SU-DHL-6 (cell line): Measurements from ENCODE around the gene SHF.
A peak's percentile ranks its signal among the peaks of the same experiment; 100 is the strongest.

Experiments
- H2AFZ ChIP-seq: fragments of 200-600 bp; sonication (generic); 2 replicates; pipeline ENCODE4 v1.6.1; 2014; ENCODE audit warnings: low read depth, mild to moderate bottlenecking, moderate library complexity, mixed read lengths, antibody characterized with exemption, low read length; ENCODE audit not compliant: severe bottlenecking
- H3F3A ChIP-seq: fragments of 200-600 bp; shearing (Covaris generic); 2 replicates; pipeline ENCODE4 v1.6.0; 2016; ENCODE audit warnings: antibody characterized with exemption, mild to moderate bottlenecking; ENCODE audit not compliant: insufficient read depth
- H3K27ac ChIP-seq: fragments of 200-600 bp; sonication (generic); 2 replicates; pipeline ENCODE4 v1.5.1; 2016; ENCODE audit warnings: low read depth, mild to moderate bottlenecking, low read length, moderate library complexity, mixed read lengths
- H3K27me3 ChIP-seq: fragments of 200-600 bp; sonication (generic), shearing (Covaris generic); 2 replicates; pipeline ENCODE4 v1.6.0; 2014; ENCODE audit warnings: mild to moderate bottlenecking, low read length
- H3K36me3 ChIP-seq: fragments of 200-600 bp; sonication (generic); 2 replicates; pipeline ENCODE4 v1.6.1; 2014; ENCODE audit warnings: mild to moderate bottlenecking, low read length, mixed read lengths
- H3K4me2 ChIP-seq: fragments of 300-600, 200-600 bp; shearing (Covaris generic), sonication (generic); 2 replicates; pipeline ENCODE4 v1.6.0; 2014; ENCODE audit warnings: low read length, low read depth, mild to moderate bottlenecking; ENCODE audit not compliant: poor library complexity, severe bottlenecking
- H3K4me3 ChIP-seq: fragments of 200-600 bp; sonication (generic); 2 replicates; pipeline ENCODE4 v1.5.1; 2014; ENCODE audit warnings: antibody characterized with exemption, low read length, mild to moderate bottlenecking, mixed read lengths; ENCODE audit not compliant: insufficient read depth, poor library complexity, severe bottlenecking
- H3K79me2 ChIP-seq: fragments of 200-600 bp; sonication (generic); 2 replicates; pipeline ENCODE4 v1.6.1; 2014; ENCODE audit warnings: mild to moderate bottlenecking, low read length, moderate library complexity; ENCODE audit not compliant: insufficient read depth
- H3K9ac ChIP-seq: fragments of 200-600 bp; sonication (generic); 2 replicates; pipeline ENCODE4 v1.7.0; 2014; ENCODE audit warnings: mild to moderate bottlenecking, low read length
- H3K9me2 ChIP-seq: fragments of 200-600 bp; sonication (generic); replicated peaks from 2 replicates; pipeline ENCODE4 v1.6.1; 2014; ENCODE audit warnings: low read length; ENCODE audit not compliant: insufficient read depth
- H3K9me3 ChIP-seq: fragments of 200-600 bp; sonication (generic); 2 replicates; pipeline ENCODE4 v1.6.1; 2014; ENCODE audit warnings: low read length, mixed read lengths; ENCODE audit not compliant: insufficient read depth
- H4K20me1 ChIP-seq: fragments of 200-600 bp; sonication (generic); 2 replicates; pipeline ENCODE4 v1.6.1; 2014; ENCODE audit warnings: low read depth, mild to moderate bottlenecking, antibody characterized with exemption, low read length, moderate library complexity, mixed read lengths
- EZH2phosphoT487 ChIP-seq: fragments of 200-600 bp; sonication (generic), shearing (Covaris generic); conservative IDR thresholded peaks from 2 replicates; pipeline ENCODE4 v1.6.1; 2018; ENCODE audit warnings: mild to moderate bottlenecking, antibody characterized with exemption, low read length, moderate library complexity, mixed read lengths
- TF ChIP-seq, protein P1 (sequence below): fragments of 200-600 bp; sonication (generic); IDR thresholded peaks from one replicate; pipeline ENCODE4 v1.5.1; 2017; ENCODE audit warnings: antibody characterized with exemption, mild to moderate bottlenecking, low read length, moderate library complexity; ENCODE audit not compliant: insufficient read depth, poor library complexity, severe bottlenecking

SHF gene

DNA sequence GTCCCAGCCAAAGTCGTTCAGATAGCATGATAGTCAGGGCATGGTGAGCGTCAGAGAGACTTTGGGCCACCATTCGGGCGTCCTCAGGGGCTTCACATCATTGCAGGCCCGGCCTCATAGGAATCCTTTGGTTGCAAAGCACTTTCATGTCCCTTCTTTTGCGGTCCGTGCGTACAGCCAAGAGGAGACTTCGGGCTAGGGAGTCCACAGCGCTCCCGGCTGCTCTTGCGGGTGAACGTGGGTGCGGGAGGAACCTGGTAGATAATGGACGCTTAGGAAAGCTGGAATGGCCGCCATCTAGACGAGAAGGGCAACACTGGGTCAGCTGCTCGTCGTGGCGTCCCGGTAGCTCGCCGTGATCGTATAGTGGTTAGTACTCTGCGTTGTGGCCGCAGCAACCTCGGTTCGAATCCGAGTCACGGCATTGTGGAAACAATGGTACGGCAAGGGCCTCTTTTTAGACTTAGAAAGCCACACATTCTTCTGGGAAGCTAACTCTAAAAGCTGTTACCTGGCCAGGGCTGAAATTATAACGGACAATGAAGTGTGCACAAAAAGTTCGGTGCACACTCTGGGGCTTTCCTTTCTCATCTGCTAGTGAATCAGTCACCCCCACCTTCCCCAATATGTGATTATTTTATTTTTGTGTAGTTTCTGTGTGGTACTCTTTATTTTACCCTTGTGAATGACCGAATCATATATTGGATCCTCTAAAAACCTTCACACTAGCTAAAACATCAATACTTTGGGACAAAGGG is 13.2 kb upstream of the SHF start:
- H3K27ac ChIP-seq, result no peak overlapping the region
- no peak for TF ChIP-seq EZH2phosphoT487
- TF ChIP-seq, protein P1, sequence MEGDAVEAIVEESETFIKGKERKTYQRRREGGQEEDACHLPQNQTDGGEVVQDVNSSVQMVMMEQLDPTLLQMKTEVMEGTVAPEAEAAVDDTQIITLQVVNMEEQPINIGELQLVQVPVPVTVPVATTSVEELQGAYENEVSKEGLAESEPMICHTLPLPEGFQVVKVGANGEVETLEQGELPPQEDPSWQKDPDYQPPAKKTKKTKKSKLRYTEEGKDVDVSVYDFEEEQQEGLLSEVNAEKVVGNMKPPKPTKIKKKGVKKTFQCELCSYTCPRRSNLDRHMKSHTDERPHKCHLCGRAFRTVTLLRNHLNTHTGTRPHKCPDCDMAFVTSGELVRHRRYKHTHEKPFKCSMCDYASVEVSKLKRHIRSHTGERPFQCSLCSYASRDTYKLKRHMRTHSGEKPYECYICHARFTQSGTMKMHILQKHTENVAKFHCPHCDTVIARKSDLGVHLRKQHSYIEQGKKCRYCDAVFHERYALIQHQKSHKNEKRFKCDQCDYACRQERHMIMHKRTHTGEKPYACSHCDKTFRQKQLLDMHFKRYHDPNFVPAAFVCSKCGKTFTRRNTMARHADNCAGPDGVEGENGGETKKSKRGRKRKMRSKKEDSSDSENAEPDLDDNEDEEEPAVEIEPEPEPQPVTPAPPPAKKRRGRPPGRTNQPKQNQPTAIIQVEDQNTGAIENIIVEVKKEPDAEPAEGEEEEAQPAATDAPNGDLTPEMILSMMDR, result no peak
- H4K20me1 ChIP-seq, result no peaks in the 10 kb centered on the region
- H3K9me2 ChIP-seq, result no peaks in the 10 kb centered on the region
- H3K36me3 ChIP-seq, result no peaks in the 10 kb centered on the region
- H3F3A ChIP-seq, result peaks cover 25% of the 10 kb centered on the region
- H3K9me3 ChIP-seq, result no peaks in the 10 kb centered on the region
- peak overlapping the region; percentile 61 for H3K4me3 ChIP-seq
- H3K79me2 ChIP-seq, result no peaks in the 10 kb centered on the region
- no peaks in the 10 kb centered on the region for H3K27me3 ChIP-seq
- H2AFZ ChIP-seq, result peak overlapping the region; percentile 92
- peak overlapping the region; percentile 96 for H3K4me2 ChIP-seq
- H3K9ac ChIP-seq, result peak overlapping the region; percentile 34

DNA sequence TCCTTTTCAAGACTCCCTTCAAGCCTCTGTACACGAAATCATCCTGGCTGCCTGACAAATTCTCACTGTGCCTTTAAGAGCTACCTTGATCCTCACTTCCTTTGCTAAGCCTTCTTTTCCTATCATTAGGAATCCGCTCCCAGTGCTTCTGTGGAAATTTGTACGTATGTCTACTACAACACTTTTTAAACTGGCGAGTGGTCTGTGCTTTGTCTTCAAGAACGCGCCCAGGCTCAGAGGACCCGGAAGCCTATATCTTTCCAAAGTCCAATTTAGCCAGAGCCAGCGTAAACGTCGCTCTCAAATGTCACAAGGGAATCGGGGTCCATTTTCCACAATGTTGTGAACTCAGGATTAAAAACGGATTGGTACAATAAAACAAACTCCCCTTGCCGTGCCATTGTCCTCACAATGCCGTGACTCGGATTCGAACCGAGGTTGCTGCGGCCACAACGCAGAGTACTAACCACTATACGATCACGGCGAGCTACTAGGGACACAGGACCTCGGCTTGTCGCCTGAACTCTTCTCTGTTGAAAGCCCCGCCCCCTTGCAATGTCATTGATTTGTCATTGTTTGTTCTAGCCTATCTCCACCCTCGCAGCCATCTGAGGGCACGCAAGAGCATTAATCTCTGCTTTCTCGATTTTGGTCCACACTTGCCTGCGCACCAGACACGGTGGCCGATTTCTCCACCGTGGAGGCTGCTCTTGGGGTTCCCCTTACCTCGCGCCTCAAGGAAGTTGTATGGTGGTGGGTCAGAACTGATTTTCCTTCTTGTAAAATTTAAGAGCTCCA is 12.4 kb upstream of the SHF start:
- Histone ChIP-seq H3K4me3 (peak overlapping the region; percentile 61), H3K9ac (peak overlapping the region; percentile 63), H3K9me3 (no peaks in the 10 kb centered on the region)

DNA sequence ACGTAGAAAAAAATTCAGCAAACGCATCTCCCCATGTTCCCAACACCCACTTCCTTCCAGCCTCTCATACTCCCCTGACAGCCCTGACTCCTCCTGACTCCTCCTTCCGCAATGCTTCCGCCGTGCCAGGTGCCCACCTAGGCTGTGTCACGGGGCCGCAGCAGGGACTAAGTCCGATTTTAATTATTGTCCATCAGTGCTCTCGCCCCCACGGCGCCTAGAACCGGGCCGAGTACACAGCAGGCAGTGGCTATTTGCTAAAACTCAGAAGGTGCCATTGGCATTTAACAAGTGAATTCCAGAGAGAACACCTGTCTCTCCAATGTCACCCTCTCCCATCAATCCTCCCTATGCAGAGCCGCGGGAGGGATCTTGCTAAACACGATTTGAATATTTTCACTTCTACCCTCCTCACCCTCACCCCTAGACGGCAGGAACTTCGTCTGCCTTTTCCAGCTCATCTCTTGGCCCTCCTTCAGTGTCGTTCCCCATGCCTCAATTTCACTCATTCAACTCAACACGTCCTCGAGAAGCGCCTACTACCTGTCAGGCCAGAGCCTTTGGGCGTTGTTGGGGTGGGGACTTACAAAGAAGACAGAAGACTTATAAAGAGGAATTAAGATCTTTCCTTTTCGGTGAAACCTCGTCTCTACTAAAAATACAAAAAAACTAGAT is 11.5 kb upstream of the SHF start:
- Histone ChIP-seq H4K20me1 (no peaks in the 10 kb centered on the region), H3F3A (peaks cover 25% of the 10 kb centered on the region), H3K9me3 (no peaks in the 10 kb centered on the region), H3K4me3 (peak overlapping the region; percentile 61), H3K4me2 (peak overlapping the region; percentile 96), H2AFZ (peak overlapping the region; percentile 99), H3K36me3 (no peaks in the 10 kb centered on the region), H3K9me2 (no peaks in the 10 kb centered on the region), H3K27me3 (no peaks in the 10 kb centered on the region), H3K9ac (peak overlapping the region; percentile 63), H3K27ac (peak overlapping the region; percentile 65), H3K79me2 (no peaks in the 10 kb centered on the region)
- TF ChIP-seq EZH2phosphoT487, result no peak
- TF ChIP-seq, protein P1, result no peak

More for the DNA sequence above, 12.4 kb upstream of the SHF start:
- H2AFZ ChIP-seq, result peak overlapping the region; percentile 99
- H4K20me1 ChIP-seq, result no peaks in the 10 kb centered on the region
- H3K36me3 ChIP-seq, result no peaks in the 10 kb centered on the region
- no peak for TF ChIP-seq EZH2phosphoT487
- TF ChIP-seq, protein P1, result no peak
- no peaks in the 10 kb centered on the region for H3K79me2 ChIP-seq
- peaks cover 25% of the 10 kb centered on the region for H3F3A ChIP-seq
- H3K27me3 ChIP-seq, result no peaks in the 10 kb centered on the region
- H3K9me2 ChIP-seq, result no peaks in the 10 kb centered on the region
- peak overlapping the region; percentile 65 for H3K27ac ChIP-seq
- H3K4me2 ChIP-seq, result peak overlapping the region; percentile 96
